Measurements from ENCODE around the gene PPP1R16B.

The PPP1R16B gene

DNA sequence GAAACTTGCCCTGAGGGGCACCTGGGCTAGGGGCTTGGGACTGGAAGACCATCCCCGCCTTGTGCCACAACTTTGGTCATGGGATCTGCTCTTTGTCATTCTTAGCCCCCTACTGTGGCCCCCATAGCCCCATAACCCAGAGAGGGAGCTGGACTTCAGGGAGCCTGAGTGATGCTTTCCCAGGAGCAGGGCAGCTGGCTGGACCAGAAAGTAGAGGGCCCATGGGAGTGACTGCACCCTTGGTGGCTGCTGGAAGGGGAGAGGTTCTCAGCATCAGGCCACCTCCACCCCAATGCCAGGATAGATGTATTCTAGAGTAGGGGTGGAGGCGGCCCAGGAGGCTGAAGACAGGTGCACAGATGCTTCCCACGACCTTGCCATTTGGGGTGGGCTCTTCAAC, 114.9 kb downstream of the PPP1R16B start:
- intact Hi-C loops (cut with DNase I), result no loop called here

DNA sequence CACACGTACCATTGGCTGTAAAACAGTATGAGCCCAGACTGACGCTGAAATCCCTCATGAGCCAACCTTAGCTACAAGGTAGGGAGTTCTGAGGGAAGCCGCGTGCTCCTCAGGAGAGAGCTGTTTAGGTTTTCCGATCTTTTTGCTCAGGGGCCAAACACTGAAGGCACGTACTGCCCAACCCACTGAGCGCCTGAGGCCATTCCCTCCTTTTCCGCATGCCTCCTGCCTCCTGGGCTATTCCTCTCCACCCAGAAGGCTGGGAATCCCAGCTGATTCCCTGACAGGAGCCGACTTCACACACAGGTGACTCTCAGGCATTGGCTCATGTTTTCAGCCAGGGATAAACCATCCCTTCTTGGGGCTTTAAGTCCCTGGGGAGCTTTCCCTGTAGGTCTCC, 115.4 kb downstream of the PPP1R16B start:
- intact Hi-C loops (cut with DNase I), result no loop called here
- DNase-seq, result no peak

More for the DNA sequence above, 114.9 kb downstream of the PPP1R16B start:
- DNase-seq, result no peak

DNA sequence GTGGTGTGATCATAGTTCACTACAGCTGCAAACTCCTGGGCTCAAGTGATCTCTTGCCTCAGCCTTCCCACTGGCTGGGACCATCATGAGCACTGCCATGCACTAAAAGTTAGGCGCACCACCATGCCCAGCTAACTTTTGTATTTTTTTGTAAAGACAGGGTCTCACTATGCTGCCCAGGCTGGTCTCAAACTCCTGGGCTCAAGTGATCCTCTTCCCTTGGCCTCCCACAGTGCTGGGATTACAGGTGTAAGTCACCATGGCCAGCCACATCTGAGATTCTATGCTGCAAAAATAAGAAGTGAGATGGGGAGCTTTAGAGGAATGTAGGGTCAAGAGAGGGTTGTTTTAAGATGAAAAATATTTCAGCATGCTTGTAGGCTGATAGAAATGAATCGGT, 119.2 kb downstream of the PPP1R16B start:
- DNase-seq, result no peak
- intact Hi-C loops (cut with DNase I), result no loop called here

DNA sequence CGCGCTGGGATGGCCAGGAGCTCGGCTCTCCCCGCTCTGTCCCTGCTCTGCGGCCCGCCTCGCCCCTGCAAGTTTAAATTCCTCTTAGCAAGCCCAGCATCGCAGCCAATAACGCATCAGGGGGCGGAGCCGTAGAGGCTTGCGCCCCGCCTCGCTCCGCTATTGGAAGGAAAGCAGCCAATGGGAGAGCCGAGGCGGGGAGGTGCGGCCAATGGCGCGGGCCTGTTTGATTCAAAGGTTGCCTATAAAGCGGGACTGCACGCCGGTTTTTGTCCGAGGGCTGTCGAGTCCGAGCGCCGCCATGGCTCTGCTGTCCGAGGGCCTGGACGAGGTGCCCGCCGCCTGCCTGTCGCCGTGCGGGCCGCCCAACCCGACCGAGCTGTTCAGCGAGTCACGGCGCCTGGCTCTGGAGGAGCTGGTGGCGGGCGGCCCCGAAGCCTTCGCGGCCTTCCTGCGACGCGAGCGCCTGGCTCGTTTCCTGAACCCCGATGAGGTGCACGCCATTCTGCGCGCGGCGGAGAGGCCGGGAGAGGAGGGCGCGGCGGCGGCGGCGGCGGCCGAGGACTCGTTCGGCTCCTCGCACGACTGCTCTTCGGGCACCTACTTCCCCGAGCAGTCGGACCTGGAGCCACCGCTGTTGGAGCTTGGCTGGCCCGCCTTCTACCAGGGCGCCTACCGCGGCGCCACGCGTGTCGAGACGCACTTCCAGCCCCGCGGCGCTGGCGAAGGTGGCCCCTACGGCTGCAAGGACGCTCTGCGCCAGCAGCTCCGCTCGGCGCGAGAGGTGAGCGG, 120.8 kb downstream of the PPP1R16B start, which contains the start of gene FAM83D:
Gene FAM83D (plus strand): TSS at position 276 of the 792 bp plus-strand sequence. CDS start 26 bp downstream, at position 302.
- intact Hi-C loops (cut with DNase I), result loop anchor here (1.0 to 2.0 kb wide), 2 partner anchors 32 to 121 kb away; no protein-coding TSS in a partner anchor
- DNase-seq, result peak; percentile 90 to 99 (median 95)

DNA sequence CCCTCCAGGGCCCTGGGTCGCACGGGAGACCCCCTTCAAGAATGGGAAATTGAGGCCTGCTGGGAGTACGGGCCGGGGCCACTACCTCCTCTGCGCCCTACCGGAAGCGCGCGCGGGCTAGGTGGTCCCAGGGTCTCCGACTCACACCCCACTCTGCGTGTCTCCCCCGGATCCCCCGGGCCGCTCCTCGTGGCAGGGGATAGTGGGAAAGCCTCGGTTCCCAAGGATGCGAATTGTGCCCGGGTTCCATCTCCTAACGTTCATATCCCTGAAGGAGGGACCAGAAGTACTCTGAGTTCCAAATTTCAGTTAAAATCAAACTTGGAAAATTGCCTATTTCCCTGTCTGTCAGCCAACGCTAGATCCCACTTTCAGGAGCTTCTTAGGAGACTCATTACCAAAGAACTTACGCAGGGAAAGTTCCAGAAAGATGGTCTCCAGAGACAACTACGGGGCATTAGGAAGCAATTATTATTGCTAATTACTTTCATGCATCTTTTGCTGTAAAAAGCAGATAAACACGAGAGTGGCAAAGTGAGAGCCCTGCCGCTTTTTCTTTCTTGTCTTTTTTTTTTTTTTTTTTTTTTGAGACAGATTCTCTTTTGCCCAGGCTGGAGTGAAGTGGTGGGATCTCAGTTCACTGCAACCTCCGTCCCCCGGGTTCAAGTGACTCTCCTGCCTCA, 121.6 kb downstream of the PPP1R16B start:
- DNase-seq, result no peak
- intact Hi-C loops (cut with DNase I), result loop anchor here (1.0 to 2.0 kb wide), 2 partner anchors 32 to 120 kb away; no protein-coding TSS in a partner anchor

DNA sequence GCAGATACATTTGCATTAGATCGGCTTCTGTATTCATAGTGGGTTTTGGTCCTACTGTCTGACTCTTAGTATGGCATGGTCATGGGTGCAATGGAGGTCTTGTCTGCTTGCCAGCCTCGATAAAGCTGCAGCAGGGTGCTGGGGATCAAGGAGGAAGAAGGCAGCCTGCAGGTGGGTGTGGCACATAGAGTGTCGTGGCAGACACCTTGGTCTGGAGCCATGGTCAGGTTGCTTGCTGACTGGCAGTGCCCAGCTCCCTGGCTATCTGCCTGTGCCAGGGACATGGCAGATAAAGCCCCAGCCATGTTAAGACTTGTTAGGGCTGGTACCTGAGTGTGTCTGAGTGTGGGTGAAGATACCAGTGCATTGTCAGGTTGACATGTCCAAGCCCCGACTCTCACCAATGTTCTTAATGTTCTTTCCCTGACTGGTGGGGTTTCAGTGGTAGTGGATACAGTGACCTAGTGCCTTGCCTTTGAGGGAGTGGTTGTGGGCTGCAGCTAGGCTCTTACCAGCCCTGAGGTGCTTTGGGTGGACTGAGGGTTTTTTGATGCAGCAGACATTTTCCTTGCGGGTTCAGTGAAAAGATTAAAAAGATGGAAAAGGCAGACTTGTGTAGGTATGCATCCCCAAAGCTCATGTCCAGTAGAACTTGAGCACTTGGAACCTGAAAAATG, 122.5 kb downstream of the PPP1R16B start:
- DNase-seq, result no peak
- intact Hi-C loops (cut with DNase I), result loop anchor here (2.0 kb wide), 1 partner anchor 31 kb away; no protein-coding TSS in a partner anchor

DNA sequence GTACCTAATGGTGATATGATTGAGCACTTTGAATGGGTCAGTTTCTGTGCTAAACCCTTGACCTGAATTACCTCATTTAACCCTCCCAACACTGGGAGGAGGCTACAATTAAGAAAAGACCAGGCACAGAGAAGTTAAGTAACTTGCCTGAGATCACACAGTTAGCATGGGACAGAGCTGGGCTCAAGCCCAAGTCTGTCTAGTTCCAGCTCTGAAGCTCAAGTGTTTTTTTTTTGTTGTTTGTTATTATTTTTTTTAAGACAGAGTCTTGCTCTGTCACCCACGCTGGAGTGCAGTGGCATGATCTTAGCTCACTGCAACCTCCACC, 124.7 kb downstream of the PPP1R16B start:
- DNase-seq, result no peak
- intact Hi-C loops (cut with DNase I), result no loop called here

DNA sequence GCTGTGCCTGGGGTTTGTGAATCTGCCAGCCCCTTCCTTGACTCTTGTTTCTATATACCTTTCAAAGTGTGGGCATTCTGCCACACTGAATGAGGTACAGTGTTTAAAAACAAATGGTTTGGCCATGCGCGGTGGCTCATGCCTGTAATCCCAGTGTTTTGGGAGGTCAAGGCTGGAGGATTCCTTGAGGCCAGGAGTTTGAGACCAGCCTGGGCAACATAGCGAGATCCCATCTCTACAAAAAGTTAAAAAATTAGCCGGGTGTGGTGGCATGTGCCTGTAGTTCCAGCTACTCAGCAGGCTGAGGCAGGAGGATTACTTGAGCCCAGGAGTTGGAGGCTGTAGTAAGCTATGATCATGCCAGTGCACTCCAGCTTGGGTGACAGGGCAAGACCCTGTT, 126.5 kb downstream of the PPP1R16B start:
- intact Hi-C loops (cut with DNase I), result no loop called here

DNA sequence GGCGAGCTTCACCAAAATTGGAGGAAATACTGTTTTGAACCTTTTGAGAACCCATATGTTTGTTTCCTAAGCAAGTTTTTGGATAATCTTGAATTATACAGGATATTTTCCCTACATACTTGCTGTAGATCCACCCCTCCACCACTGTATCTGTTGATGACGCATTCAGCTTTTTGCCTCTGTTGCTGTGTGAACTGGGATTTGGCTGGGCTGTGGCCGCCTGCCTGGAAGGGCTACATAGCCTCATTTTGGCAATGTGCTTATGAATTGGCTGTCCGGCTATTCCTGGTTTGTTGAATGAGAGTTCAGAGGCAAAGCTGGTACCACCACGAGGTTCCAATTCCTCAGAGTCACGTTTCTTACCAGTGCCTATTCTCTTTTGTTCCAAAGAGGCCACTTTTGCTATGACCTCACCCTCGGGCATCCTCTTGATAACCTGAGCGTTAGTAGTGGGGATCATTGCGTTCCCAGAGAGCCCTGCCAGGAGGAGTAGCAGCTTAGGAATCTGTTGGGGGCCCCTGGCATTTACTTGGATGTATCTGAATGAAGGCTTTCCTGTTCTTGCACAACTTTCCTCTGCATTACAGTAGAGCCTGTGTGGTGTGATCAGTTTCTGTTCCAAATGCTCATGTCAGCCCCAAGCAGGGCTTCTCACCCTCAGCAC, 127.1 kb downstream of the PPP1R16B start:
- no peak for DNase-seq
- intact Hi-C loops (cut with DNase I), result no loop called here

More for the DNA sequence above, 126.5 kb downstream of the PPP1R16B start:
- DNase-seq, result no peak

DNA sequence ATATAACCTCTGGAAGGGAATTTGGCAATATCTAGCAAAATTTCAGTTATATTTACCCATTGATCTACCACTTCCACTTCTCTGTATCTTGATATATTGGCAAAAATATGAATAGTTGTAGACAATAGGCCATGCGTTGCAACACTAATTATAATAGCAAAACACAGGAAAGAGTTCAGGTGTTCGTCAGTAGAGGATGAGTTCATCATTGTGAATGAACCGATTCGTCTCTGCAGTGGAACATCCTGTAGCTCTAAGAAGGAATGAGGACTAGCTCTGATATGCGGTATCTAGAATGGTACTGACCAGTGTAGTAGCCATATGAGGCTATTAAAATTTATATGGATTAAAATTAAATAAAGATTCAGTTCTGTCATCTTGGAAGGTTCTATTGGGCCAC, 129.0 kb downstream of the PPP1R16B start:
- DNase-seq, result no peak
- intact Hi-C loops (cut with DNase I), result no loop called here

DNA sequence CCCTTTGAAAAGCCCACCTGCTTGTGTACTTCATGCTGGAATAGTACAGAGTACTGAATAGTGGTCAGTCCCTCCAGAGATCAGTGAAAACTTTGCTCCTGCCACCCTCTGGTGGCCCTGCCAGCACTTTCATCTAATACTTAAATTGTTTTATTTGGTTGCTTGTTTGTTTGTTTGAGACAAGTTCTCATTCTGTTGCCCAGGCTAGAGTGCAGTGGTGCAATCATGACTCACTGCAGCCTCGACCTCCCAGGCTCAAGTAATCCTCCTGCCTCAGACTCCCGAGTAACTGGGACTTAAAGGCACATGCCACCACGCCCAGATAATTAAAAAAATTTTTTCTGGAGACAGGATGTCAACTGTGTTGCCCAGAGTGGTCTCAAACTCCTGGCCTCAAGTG, 129.8 kb downstream of the PPP1R16B start:
- intact Hi-C loops (cut with DNase I), result no loop called here
- no peak for DNase-seq

DNA sequence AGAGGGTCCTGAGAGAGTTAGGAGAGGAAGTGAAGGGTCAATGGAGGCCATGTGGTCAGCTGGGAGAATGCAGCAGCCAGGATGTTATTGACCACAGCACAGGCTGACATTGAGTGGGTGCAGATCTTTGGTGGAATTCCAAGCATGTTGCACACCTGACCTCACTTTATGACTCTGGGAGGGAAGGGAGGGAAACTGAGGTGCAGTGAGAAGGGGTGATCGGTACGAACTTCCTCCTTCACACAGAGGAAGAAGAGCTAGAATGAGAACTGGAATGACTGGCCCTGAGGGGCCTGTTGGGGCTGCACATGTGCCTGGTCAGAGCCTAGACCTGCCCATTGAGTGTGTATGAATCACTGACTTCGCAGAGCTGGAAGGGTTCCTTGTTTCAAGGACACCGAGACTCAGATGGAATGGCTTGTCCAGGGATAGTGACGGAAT, 130.5 kb downstream of the PPP1R16B start:
- DNase-seq, result no peak
- intact Hi-C loops (cut with DNase I), result no loop called here

DNA sequence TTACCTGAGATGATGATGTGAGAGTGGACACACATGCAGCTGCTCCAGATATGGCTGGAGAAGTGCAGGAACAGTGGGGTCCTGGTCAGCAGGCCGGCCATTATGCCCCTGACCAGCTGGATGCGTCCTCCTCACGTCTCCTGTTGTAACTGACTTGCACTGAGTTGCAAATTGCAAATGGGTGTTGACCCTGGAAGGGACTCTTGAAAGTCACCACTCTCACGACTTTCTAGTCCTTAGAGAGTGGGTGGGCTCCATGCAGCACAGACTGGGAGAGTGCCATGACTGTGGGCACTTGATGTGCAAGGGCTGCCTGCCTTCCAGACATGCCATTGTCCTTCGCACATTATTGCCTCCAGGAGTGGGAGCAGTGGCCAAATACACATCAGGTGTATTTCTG, 131.5 kb downstream of the PPP1R16B start:
- intact Hi-C loops (cut with DNase I), result no loop called here

DNA sequence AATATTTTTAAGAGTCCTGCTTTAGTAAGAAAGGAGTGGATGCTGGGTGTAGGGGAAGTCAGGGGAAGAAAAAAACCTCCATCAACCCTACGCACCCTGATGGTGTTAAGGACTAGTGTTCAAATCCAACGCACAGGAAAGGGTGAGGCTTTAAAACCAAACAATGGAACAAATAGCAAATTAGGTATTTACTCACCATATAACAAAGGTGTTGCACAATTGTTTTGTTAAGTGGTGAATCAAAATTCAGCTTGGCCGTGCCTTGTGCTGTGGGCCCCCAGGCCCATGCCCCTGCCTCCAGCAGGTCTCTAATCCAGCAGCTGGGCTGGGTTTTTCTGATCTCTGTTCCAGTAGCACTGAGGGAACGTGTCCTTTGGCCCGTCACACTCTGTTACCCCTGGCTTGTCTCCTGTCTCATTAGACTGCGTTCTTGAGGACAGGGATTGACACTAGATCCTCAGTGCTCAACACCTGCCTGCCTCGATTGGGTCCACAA, 132.5 kb downstream of the PPP1R16B start:
- intact Hi-C loops (cut with DNase I), result no loop called here

More for the DNA sequence above, 131.5 kb downstream of the PPP1R16B start:
- no peak for DNase-seq

DNA sequence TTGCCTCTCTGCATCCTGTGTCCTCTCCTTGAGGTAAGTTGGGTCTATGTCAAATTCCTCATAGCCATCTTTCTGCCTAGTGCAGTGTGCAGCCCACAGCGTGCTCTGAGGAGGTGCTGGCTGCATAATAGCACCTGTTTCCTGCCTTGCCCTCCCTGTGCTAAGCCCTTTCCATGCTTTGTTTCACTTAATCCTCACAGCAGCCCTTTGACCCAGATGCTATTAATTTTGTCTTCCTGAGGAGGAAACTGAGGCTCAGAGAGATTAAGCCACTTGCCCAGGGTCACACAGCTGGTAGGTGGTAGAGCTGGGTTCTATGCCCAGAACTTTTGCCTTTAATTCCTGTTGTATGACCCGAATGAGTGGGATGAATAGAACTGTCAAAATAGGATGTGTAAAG, 134.2 kb downstream of the PPP1R16B start:
- DNase-seq, result no peak
- intact Hi-C loops (cut with DNase I), result no loop called here

More for the DNA sequence above, 132.5 kb downstream of the PPP1R16B start:
- DNase-seq, result no peak

DNA sequence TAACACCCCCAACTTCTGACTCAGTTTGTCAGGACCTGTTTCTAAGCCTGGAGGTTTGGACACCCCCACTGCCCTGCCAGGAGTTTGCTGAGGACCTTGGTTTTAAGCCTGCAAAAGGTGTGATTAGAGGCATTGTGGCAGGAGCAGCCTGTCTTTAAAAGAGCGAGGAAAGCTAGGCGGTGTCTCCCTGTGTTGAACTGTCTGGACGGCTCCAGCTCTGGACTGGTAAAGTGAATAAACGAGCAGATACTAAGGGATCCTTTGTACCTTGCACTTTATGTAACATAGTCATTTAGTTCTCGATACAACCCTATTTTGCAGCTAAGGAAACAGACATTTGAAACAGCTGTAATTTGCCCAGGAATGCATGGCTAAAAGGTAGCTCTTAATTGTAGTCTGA, 135.1 kb downstream of the PPP1R16B start:
- no peak for DNase-seq
- intact Hi-C loops (cut with DNase I), result no loop called here

DNA sequence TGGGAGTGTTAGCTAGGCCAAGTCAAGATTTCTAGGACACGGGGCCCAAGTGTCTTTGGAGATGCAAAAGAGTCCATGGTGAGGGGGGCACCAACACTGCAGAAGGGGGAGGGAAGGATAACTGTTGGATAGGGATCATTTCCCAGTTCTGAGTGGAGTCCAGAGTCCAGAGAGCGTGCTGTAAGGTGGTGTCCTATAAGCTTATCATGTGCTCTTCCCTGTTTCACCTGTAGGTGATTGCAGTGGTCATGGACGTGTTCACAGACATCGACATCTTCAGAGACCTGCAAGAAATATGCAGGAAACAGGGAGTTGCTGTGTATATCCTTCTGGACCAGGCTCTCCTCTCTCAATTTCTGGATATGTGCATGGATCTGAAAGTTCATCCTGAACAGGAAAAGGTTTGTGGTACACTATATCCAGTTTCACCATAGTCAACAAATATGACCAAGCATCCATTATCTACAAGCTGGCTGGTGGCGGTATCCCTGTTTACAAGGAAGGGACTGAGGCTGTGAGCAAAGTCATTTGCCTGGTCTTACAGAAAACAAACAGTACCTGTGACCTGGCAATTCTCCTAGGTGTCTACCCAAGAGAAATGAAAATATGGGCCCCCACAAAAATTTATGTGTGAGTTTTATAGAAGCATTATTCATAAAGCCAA, 136.4 kb downstream of the PPP1R16B start:
- intact Hi-C loops (cut with DNase I), result no loop called here
- no peak for DNase-seq

DNA sequence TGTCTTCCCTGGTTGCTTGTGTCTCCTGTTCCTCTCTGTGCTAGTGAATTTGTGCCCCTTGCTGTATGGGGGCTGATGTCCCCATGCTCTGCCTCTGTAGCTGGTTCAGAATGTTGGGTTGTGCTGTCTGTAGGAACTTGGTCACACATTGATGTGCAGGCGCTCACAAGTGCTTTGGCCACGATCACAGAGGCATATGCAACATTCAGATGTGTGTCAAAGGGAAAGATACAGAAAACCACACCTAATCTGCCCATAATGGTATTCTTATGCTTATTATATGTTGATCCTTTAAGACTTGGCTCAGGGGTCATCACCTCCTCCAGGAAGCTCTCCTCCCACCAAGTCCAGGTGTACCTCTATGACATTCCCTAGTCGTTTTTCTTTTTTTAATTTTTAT, 139.5 kb downstream of the PPP1R16B start:
- intact Hi-C loops (cut with DNase I), result no loop called here
- DNase-seq, result no peak

DNA sequence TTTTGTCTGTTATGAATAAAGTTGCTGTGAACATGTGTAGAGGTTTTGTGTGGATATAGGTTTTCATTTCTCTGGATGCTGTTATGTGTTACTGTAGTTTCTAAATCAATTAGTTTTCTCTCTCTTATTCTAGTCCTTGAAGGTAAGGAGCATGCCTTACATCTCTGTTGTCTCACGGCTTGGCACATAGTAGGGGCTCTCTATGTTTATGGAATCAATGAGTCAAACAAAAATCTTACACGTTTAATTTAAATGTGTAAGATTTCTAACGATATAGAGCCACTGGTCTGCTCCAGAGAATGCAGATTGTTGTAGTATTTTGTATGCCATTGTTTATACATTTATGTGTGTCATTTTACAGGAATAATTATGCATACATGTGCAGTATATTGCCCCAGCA, 141.3 kb downstream of the PPP1R16B start:
- DNase-seq, result no peak
- intact Hi-C loops (cut with DNase I), result no loop called here

DNA sequence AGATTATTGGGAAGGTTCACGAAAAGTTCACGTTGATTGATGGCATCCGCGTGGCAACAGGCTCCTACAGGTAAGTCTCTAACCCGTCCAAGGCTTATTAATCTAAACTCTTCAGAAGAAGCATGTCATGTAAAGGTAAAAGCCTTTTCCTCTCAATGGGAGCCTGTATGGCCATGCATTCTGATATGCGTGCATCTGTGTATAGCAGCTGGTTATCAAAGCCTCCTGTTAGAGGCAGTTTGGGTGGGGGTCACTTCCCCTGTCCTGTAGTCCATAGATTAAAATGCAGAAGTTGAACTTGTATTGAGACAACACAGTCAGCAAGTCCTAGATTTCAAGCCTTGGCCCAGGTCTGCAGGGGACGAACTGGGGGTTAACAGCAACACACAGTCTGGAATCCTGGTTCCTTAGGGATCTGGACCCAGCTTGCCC, 142.4 kb downstream of the PPP1R16B start:
- no peak for DNase-seq
- intact Hi-C loops (cut with DNase I), result no loop called here

All from posterior cingulate gyrus (tissue), 11 donors.